Stimulated activated CD4-positive, alpha-beta T cell treated with anti-CD3 and anti-CD28 coated beads, Interleukin-1b, Interleukin-23, amount 100 ng/mL, for 24 hours (primary cell): Measurements from ENCODE around the gene HEBP1.
"Not testable (repeated sequence)": the region's sequence is repeated elsewhere in the genome, so short reads cannot be mapped to it uniquely, and the experiment has no call there.

ENCODE experiments used
- DNase-seq, 4 experiments: peaks; one replicate each; pipeline ENCODE4 v3.0.0-alpha.2; 2020; ENCODE audit warnings: low read depth in 4 of 4, low spot score in 1 of 4

HEBP1 gene

GRCh38 chr12:12999959-13000615 is at the start of gene HEBP1:
Gene HEBP1 (minus strand): TSS chr12:13000265. CDS start chr12:13000114, 151 bp downstream.
- peak; percentile 92 to 99 (median 95) for DNase-seq

- DNase-seq, result no peak
Measured at GRCh38 chr12:13049816-13050215, 49.8 kb upstream of the HEBP1 start.

- DNase-seq, result no peak
Measured at GRCh38 chr12:13046964-13047363, 46.9 kb upstream of the HEBP1 start.

- DNase-seq, result no peak
Measured at GRCh38 chr12:13045816-13046215, 45.8 kb upstream of the HEBP1 start.

GRCh38 chr12:13044906-13045299 is 44.8 kb upstream of the HEBP1 start:
- DNase-seq, result no peak

GRCh38 chr12:13044002-13044905 is 44.2 kb upstream of the HEBP1 start, which contains the start of gene FAM234B:
Gene FAM234B (plus strand): TSS chr12:13044381. CDS start chr12:13044404, 23 bp downstream.
- DNase-seq, result peak; percentile 42 to 72 (median 58)

- no peak for DNase-seq
Measured at GRCh38 chr12:13042666-13043230, 42.7 kb upstream of the HEBP1 start.

- DNase-seq, result no peak
Measured at GRCh38 chr12:13041224-13041623, 41.2 kb upstream of the HEBP1 start.

- no peak for DNase-seq
Measured at GRCh38 chr12:13039328-13039956, 39.4 kb upstream of the HEBP1 start.

- DNase-seq, result no peak
Measured at GRCh38 chr12:13038491-13039161, 38.6 kb upstream of the HEBP1 start.

GRCh38 chr12:13036881-13037280 is 36.8 kb upstream of the HEBP1 start:
- no peak for DNase-seq

GRCh38 chr12:13035335-13035734 is 35.3 kb upstream of the HEBP1 start:
- not testable (repeated sequence) for DNase-seq

GRCh38 chr12:13033476-13033875 is 33.4 kb upstream of the HEBP1 start:
- DNase-seq, result no peak

- no peak for DNase-seq
Measured at GRCh38 chr12:13032164-13032563, 32.1 kb upstream of the HEBP1 start.

GRCh38 chr12:13030541-13031291 is 30.7 kb upstream of the HEBP1 start:
- DNase-seq, result no peak

GRCh38 chr12:13028825-13029570 is 28.9 kb upstream of the HEBP1 start:
- DNase-seq, result no peak

- no peak for DNase-seq
Measured at GRCh38 chr12:13027508-13027907, 27.4 kb upstream of the HEBP1 start.

GRCh38 chr12:13027032-13027431 is 27.0 kb upstream of the HEBP1 start:
- no peak for DNase-seq

- no peak for DNase-seq
Measured at GRCh38 chr12:13026286-13026685, 26.2 kb upstream of the HEBP1 start.
